DMS114 treated with DMSO at 0.1 percent for 48 hours (cell line): ENCODE data around the gene TPI1.
"Not testable (repeated sequence)": the region's sequence is repeated elsewhere in the genome, so short reads cannot be mapped to it uniquely, and the experiment has no call there.

Source experiments
- DNase-seq: peaks from one replicate; lab custom pipeline; 2025; ENCODE audit not compliant: unreplicated experiment; lab: John Stamatoyannopoulos, UW

The TPI1 gene

GRCh38 chr12:6866920-6867412 lies 365 bp upstream of the TPI1 start:
- DNase-seq: peak; percentile 75

GRCh38 chr12:6868211-6869048 lies 1.1 kb downstream of the TPI1 start:
- no peak for DNase-seq

- peak; percentile 60 for DNase-seq
These were observed 2.0 kb downstream of the TPI1 start for GRCh38 chr12:6869049-6870021.

- not testable (repeated sequence) for DNase-seq
These were observed 3.0 kb downstream of the TPI1 start for GRCh38 chr12:6870304-6870703.

- DNase-seq: peak; percentile 51
These were observed 4.0 kb downstream of the TPI1 start for GRCh38 chr12:6871052-6871957.

GRCh38 chr12:6872073-6873048 lies 5.0 kb downstream of the TPI1 start:
- peak; percentile 53 for DNase-seq

- peak; percentile 92 for DNase-seq
These were observed 6.0 kb downstream of the TPI1 start, which contains the start of gene SPSB2 for GRCh38 chr12:6873094-6874014. Gene SPSB2 (minus strand): TSS chr12:6873303. CDS start chr12:6872901, 402 bp downstream.

- DNase-seq: not testable (repeated sequence)
These were observed 6.7 kb downstream of the TPI1 start for GRCh38 chr12:6874015-6874368.

GRCh38 chr12:6879824-6880223 lies 12.5 kb downstream of the TPI1 start:
- DNase-seq: not testable (repeated sequence)

- no peak for DNase-seq
These were observed 15.9 kb downstream of the TPI1 start for GRCh38 chr12:6883252-6883651.

GRCh38 chr12:6883683-6884082 lies 16.4 kb downstream of the TPI1 start:
- DNase-seq: no peak

- DNase-seq: no peak
These were observed 17.2 kb downstream of the TPI1 start for GRCh38 chr12:6884539-6884938.

- DNase-seq: not testable (repeated sequence)
These were observed 19.1 kb downstream of the TPI1 start for GRCh38 chr12:6886206-6886999.

GRCh38 chr12:6887460-6887859 lies 20.1 kb downstream of the TPI1 start:
- DNase-seq: no peak

- no peak for DNase-seq
These were observed 21.0 kb downstream of the TPI1 start for GRCh38 chr12:6888360-6888759.

GRCh38 chr12:6888794-6889193 lies 21.5 kb downstream of the TPI1 start:
- DNase-seq: not testable (repeated sequence)

- DNase-seq: not testable (repeated sequence)
These were observed 22.6 kb downstream of the TPI1 start for GRCh38 chr12:6889775-6890573.
